ENCODE measurements around the gene LARP6. TPM values are rescaled to one million over a fixed set of nuclear protein-coding genes. Genes with fewer than 3 reads are reported as not detected.
"Not testable (repeated sequence)": the region's sequence is repeated elsewhere in the genome, so short reads cannot be mapped to it uniquely, and the experiment has no call there.

LARP6 gene
- total RNA-seq = 7.1 and 11.8 TPM in 2 replicates

GRCh38 chr15:70853973-70854665 lies at the start of gene LARP6:
LARP6 (minus strand) TSS chr15:70854157; CDS start chr15:70854088, 69 bp downstream.
- DNase-seq (ENCODE audit: low read depth in 2 of 2) = peak; percentile 66 to 73

- peak in 1 of 2 donors; percentile 90 for DNase-seq (ENCODE audit: low read depth in 2 of 2)
These were observed 48.1 kb upstream of the LARP6 start for GRCh38 chr15:70902107-70902506.

- DNase-seq (ENCODE audit: low read depth in 2 of 2) = peak; percentile 63 to 81
These were observed 39.1 kb upstream of the LARP6 start for GRCh38 chr15:70892912-70893560.

DNA sequence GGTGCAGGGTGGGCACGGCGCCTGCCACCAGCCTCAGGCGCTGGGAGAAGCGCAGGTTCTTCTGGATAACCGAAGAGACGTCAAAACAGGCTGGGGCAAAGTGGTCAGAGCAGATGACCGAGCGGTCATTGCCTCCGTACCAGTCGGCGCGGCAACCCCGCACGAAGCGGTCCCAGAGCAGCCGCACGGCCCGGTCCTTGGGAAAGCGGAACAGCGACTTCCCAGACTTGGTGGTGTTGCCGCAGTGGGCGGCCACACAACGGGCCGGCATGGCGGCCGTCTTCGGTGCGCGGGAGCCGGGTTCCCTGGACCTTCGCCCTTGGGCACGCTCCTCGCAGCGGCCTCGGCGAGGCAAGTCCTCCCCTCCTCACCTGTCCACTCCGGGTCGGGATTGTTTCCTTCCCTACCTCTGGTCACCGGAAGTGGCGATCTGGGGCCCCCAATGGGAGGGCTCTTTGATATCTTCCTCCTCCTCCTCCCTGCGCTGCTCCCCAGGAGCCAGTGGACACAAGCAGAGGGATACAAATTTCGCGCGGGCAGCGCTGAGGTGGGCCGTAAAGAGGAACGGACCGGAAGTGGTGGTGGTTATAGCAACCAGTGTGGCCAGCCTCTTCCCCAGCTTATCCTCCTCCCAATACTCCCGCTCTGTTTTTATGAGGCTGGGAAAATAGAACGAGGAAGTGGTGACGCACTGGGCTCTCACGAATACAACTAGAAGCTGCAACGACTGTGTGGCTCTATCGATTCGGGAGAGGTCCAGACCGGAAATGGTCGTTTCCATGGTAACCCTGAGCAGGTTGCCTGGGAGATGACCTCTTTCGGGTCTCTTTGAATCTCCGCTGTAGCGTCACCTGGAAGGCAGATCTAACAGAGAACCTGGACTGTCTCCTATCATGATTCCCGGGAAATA lies 38.3 kb upstream of the LARP6 start, which contains the start of the genes LRRC49 and THAP10:
LRRC49 (plus strand) TSS at position 825 of the 910 bp plus-strand sequence; CDS start at position 894, 69 bp downstream.
THAP10 (minus strand) TSS at position 432 of the 910 bp plus-strand sequence; CDS start at position 271, 161 bp downstream.
- DNase-seq (ENCODE audit: low read depth in 2 of 2) = peak; percentile 98

DNA sequence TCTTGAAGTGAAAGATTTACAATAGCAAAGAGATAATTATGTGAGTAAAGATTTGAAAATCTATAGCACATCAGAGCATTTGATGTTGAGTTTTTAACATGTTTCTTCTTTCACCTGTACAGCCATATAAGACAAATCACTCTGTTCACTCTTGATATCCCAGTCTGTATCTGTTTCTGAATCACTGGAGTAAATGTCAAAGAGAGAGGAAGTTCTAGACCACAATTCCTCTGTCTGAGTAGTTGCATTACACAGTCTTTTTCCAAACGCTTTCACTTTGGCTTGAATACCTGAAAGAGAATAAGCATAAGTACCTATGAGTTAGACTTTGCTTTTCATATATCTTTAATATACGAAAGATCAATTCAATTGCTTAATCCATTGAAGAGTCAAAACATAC lies 28.4 kb upstream of the LARP6 start:
- DNase-seq (ENCODE audit: low read depth in 2 of 2) = peak in 1 of 2 donors; percentile 53

DNA sequence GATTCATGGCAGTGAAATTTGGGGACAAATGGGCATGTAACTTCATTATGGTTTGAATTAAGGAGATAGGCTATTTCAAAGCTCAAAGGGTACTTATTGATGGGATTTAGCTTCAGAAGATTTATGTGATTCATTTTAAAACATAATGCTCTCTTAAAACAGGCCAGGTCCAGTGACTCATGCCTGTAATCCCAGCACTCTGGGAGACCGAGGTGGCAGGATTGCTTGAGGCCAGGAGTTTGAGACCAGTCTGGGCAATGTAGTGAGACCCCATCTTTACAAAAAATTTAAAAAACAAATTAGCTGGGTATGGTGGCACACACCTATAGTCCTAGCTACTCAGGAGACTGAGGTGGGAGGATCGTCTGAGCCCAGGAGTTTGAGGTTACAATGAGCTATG lies 26.8 kb upstream of the LARP6 start:
- DNase-seq (ENCODE audit: low read depth in 2 of 2) = no peak

DNA sequence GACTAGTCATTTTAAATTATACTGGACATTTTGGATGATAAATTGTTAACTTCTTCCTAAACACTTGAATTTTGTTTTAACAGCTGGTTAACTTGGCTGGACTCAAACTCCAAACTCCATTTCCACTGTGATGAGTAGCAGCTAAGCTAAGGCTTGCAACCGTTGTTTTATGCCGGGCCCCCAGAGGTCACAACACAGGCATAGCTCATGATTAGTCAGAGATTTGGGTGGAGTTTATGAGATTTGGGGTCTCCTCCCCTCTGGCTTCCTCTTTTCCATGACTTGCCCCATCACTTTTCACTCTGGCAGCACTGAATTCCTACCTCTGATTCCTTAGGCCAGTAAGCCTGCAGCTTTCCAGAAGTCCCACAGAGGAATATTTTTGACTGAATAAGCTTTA lies 25.4 kb upstream of the LARP6 start:
- DNase-seq (ENCODE audit: low read depth in 2 of 2) = peak; percentile 45 to 87

GRCh38 chr15:70876683-70877082 lies 22.7 kb upstream of the LARP6 start:
- DNase-seq (ENCODE audit: low read depth in 2 of 2) = no peak

DNA sequence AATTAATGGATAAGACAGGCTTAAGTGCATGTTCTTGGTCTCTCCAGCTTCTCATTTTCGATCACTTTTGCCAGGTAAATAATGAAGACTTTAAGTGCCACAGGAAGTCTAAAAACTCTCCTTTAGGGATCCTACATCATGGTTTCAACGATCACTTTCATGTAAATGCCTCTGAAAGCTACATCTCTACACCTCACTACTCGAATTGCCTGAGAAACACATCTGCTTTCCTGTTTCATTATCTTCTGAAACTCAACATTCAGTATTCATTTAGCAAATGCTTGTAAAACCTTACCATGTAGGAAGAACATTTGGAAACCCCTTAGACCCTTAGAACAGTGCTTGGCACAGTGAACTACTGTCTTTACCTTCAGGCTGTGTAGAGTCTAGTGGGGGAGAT lies 22.1 kb upstream of the LARP6 start:
- DNase-seq (ENCODE audit: low read depth in 2 of 2) = no peak

DNA sequence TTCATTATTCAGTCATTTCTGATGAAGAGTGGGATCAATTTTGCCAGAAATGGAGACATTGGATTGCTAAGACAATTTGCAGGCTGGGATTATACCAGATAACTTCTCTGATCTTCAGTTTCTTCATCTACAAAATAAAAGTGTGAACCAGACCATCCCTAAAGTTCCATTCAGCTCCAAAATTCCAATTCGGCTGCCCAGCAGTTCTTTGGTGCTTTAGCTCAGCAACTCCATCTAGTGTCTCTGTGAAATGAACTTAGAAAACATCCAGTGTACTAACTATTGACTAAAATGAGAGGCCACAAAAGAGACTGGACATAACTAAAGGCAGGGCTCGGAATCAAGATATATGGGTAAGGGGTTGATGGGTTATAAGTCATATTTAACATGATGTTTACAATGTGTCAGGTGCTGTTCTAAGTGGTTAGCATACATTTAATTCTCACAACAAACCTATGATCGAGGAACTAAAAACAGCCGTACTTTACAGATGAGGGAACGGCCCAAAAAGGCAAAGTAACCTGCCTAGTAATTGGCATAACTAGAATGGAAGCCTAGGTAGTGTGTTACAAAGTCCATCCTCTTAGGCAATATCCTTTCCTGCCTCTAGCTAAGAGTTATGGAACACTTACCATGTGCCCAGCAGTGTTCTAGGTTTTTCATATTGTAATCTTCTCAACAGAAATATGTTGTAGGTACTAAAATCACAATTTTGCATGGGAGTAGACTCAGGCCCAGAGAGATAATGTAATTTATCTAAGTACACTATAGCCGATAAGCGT lies 21.2 kb upstream of the LARP6 start:
- DNase-seq (ENCODE audit: low read depth in 2 of 2) = peak; percentile 53 to 64

DNA sequence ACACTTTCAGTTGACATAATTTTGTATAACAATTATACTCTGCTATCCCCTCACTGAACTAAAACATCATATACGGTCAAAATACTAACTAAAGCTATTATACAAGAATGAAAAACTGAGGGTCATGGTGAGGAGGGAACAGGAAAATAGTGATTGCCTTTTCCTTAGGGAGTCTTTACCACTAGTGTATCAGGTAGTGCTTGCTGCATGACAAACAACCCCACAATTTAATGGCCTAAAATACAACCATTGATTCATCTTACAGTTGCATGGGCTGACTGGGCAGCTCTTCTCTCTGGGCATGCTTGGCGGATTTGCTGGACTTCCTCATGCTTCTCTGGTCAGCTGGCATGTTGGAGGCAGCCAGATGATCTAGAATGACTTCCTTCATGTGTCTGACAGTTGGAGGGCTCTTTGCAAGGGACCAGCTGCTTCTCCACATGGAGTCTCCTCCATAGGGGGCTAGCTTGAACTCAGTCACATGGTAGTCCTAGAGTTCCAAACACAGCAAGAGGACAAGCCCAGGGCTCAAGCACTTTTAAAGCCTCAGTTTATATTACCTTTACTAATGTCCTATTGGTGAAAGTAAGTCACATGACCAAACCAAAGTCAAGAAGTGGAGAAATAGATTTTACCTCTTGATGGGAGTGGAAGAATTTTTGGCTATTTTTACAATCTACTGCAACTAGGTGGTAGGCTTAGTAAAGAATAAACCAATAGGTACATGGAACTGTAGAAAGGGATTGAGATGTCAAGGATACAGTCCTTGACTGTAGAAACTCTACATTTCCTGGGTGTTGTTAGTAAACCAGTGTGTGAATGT lies 19.5 kb upstream of the LARP6 start:
- DNase-seq (ENCODE audit: low read depth in 2 of 2) = no peak

DNA sequence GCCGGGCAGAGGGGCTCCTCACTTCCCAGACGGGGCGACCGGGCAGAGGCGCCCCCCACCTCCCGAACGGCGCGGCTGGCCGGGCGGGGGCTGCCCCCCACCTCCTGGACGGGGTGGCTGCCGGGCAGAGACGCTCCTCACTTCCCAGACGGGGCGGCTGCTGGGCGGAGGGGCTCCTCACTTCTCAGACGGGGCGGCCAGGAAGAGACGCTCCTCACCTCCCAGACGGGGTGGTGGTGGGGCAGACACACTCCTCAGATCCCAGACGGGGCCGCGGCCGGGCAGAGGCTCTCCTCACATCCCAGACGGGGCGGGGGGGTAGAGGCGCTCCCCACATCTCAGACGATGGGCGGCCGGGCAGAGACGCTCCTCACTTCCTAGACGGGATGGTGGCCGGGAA lies 17.5 kb upstream of the LARP6 start:
- DNase-seq (ENCODE audit: low read depth in 2 of 2) = not testable (repeated sequence)

DNA sequence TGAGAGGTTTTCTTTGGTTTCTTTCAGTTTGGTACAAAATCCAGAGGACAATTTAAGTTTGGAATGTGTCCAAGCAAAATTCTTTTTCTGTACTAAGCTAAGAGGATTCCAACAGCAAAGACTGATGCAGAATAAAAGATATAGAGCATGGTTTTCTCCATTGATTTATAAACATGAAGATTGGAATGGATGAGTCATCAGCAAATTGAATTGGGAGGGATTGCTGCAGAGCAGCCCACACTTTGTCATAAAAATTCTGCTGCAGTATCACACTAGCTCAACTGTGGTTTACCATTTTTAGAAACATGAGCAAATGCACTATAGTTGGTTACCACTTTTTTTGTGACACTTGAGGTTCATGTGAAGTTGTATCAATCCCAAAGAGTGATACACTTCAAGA lies 16.1 kb upstream of the LARP6 start:
- DNase-seq (ENCODE audit: low read depth in 2 of 2) = peak in 1 of 2 donors; percentile 17

- DNase-seq (ENCODE audit: low read depth in 2 of 2) = no peak
These were observed 15.4 kb upstream of the LARP6 start for GRCh38 chr15:70869346-70869745.

DNA sequence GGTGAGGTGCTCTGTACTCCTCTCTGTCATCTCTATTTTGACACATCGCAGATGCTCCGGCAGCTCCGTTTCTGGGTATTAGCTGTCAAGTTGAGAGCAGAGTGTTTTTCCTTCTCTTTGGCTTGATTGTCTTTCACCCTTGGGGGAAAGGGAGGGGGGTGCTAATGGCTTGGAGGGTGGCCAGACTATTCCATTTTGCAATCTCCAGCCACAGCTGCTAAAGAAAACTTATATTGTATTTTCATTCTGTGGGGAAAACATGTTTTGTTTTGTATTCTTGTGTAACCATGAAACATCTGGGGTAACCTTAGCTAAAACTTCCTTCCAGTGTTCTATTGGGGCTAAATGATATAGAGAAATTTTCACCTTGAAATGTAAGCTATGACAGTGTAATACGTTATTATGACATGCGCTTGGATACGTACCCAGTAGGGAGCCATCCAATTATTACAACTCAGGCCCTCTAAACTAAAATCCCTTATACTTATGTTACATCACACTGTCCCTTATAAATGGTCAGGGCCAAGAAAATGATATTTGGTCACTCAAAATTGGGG lies 14.0 kb upstream of the LARP6 start:
- DNase-seq (ENCODE audit: low read depth in 2 of 2) = peak; percentile 17 to 49

GRCh38 chr15:70866982-70867641 lies 13.2 kb upstream of the LARP6 start:
- no peak for DNase-seq (ENCODE audit: low read depth in 2 of 2)

DNA sequence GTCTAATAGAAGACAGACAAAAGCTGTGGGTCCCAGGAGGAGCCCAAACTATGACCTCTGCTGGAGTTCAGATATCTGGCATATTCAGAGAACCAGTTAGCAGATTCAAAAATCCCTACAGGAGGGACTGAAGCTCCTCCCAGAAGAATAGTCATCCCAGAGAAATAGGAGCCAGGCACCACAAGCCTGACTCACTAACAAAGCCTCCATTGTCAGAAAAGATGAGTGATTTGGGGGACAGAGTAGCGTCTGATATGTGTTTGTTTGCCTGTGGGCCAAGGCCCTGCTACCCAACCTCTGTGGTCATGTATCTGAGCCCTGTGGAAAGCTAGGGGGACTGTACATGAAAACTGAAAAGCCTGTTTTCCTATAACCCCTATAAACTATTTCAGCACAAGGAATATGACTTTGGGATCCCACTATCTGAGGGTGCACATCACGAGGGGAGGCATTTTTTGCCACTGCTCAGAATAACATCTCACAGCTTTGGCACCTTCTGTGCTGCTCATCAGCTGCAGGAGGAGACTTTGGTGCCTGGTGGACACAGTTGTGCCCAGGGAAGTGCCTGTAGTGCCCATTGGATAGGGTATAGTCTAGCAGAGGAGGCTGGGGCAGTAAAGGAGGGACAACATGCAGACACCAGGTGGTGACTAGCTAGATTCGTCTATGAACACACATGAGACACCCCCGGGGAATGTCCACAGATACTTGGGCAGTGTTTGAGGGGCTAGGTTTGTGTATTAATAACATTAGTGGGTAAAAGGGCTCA lies 9.7 kb upstream of the LARP6 start:
- DNase-seq (ENCODE audit: low read depth in 2 of 2) = peak in 1 of 2 donors; percentile 71

- DNase-seq (ENCODE audit: low read depth in 2 of 2) = no peak
These were observed 6.0 kb upstream of the LARP6 start for GRCh38 chr15:70859998-70860397.

Measured in lung microvascular endothelial cell (primary cell).